Measurements from ENCODE around the gene LHX8. TPM values are rescaled to one million over a fixed set of nuclear protein-coding genes. Genes with fewer than 3 reads are reported as not detected.
"Not testable (repeated sequence)": the region's sequence is repeated elsewhere in the genome, so short reads cannot be mapped to it uniquely, and the experiment has no call there.

Gene LHX8
- total RNA-seq, 1 donor from 2014 or later, result not detected

DNA sequence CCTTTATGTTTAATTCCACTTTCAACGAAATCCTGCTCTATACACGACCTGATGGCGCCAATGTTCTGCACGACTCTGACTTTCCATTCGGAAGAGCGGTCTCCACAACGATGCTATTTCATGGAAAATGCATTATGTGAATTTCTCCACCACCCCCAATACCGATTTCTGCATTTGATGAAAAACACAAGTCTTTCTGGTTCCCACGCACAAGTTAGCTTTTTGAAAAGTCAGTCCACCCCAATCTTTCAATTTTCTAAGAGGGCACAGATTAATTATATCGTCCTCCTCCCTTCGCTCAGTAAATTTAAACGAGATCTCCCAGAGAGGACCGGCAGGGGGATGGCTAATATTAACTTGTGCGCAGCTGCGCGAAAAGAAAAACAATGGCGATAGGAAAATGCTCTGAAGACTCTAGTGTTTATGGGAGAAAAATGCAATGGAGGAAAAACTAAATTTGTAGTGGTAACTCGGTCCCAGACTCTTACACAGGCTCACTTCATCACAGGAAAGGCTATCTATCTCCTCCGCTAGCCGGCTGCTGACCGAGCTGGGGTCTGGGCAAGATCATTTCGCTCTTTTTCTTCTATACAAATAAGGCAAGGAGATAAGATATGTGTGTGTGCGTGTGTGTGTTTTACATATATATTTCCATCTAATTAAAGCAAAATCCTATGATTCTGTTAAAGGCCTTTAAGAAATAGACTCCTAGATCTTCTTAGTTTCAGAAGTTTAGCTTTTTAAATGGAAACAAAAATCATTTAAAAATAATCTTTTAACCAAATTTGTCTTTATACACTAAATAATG is 1.2 kb upstream of the LHX8 start:
- intact Hi-C loops (cut with micrococcal nuclease), result no loop called here

GRCh38 chr1:75134647-75135572 is 722 bp downstream of the LHX8 start:
- intact Hi-C loops (cut with micrococcal nuclease), result loop anchor here (5.0 kb wide), 2 partner anchors 363 to 482 kb away; no protein-coding TSS in a partner anchor

DNA sequence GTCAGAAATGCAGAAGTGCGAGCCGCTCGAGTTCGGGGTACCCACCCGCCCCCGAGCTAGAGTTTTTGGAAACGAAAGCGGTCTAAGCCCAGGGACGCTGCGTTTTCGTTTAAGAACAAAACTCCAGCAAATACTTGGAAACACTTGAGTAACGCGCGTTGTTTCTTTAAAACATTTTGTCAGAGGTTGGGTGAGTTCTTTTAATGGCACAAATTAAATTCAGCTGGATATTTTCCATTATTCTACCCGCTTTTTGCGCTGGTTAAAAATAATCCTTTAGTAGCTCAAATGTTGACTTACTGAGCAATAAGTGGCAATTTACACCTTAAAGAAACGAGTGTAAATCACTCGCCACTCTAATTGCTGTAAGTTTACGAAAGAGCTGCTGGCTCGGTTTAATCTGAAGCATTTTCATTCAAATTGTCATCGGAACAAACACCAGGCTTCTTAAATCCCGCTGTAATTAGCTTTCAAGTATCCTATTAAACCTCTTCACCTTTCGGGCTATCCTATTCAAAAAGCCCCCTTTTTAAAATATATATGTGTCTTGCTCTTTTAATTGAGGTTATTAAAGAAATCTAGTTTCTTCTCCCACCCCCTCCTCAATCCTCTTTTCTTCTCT is 1.5 kb downstream of the LHX8 start:
- intact Hi-C loops (cut with micrococcal nuclease), result loop anchor here (5.0 kb wide), 2 partner anchors 363 to 482 kb away; no protein-coding TSS in a partner anchor

DNA sequence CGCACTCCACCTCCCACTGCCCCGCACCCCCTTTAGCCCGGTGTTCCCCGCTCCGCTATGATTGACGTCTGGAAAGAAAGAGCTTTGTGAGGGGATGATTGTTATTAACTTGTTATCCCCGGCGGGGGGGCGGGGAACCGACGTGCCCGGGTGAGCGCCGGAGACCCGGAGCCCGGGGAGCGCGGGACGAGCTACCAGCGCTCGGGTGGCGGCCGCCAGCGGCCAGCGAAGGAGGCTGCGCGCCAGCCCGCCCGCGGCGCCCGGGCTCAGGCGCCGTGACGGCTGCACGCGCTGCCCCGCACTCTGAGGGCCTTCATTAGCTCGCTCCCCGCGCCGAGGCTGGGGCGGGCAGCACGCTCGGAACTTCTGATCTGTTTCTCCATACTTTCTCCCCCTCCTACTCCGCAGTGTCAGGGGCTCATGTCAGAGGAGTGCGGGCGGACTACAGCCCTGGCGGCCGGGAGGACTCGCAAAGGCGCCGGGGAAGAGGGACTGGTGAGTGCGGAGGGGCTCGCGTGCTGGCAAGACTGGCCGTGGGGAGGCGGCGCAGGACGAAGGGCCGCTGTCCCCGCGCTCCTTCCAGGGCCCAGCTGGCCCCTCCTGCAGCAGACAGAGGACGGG is 2.1 kb downstream of the LHX8 start:
- intact Hi-C loops (cut with micrococcal nuclease), result loop anchor here (5.0 kb wide), 2 partner anchors 364 to 481 kb away; no protein-coding TSS in a partner anchor

DNA sequence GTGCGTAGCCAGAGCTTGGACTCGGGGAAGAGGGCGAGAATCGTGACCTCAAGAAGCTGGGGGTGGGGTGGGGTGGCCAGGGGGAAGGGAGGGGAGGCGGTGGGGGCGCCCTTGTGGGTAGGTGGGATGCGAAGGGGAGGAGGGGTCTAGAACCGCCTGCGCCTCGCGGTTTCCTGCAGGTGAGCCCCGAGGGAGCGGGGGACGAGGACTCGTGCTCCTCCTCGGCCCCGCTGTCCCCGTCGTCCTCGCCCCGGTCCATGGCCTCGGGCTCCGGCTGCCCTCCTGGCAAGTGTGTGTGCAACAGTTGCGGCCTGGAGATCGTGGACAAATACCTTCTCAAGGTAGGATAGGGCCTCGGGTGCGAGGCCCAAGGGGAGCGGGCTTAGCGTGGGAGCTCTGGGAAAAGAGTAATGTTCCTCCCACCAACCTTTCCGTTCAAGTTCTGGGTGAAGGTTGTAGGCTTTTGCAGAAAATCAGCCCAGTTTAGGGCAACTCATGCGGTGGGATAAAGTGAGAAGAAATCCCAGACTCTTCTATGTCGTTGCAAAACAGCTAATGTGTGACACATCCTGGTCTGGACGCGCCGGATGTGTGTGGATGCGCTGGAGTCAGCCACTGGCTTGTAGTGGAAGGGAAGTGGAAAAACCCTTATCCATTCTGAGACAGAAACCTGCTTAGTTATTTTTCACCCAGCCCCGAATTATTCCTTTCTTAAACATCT is 2.9 kb downstream of the LHX8 start:
- intact Hi-C loops (cut with micrococcal nuclease), result loop anchor here (5.0 kb wide), 2 partner anchors 365 to 480 kb away; no protein-coding TSS in a partner anchor

GRCh38 chr1:75152092-75152491 is 17.9 kb downstream of the LHX8 start:
- intact Hi-C loops (cut with micrococcal nuclease), result no loop called here

GRCh38 chr1:75159154-75159553 is 25.0 kb downstream of the LHX8 start:
- intact Hi-C loops (cut with micrococcal nuclease), result no loop called here

DNA sequence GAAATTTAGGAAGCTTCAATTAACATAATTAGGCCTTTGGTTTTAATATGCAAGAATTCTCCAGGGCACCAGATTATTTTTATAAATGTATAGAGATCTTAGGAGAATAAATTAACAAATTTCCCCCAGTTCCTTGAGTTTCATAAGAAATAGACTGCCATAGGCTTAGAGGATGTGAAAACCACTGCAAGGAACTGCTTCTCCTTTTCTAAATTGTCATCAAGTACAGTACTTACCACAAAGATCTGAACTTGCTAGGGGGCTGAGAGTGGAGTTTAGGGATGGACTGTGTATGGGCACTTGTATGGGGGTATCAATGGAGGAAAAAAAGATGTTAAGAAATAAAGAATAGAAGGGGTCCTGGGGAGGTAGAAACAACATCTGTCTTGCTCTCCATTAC is 31.1 kb downstream of the LHX8 start:
- intact Hi-C loops (cut with micrococcal nuclease), result no loop called here

DNA sequence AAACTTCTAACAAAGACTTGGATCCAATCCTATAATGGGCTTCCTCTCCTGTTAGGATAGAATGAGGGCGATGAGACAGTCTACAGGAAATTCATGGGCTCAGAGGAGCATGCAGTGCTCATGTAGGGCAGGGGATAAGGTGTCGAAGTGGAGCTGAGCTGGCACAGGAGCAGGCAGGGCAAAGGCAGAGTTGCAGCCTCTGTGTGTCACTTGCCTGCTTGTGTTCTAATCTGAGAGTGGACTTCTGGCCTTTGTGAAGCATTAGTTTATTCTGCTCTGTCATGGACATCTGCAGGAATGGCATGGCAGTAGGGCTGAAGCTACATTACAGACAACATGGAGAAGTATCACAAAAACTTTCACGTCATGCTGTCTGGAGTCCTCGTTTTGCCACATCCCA is 32.6 kb downstream of the LHX8 start:
- intact Hi-C loops (cut with micrococcal nuclease), result no loop called here

- intact Hi-C loops (cut with micrococcal nuclease), result no loop called here
Measured at GRCh38 chr1:75170011-75170410, 35.8 kb downstream of the LHX8 start.

GRCh38 chr1:75170981-75171380 is 36.8 kb downstream of the LHX8 start:
- intact Hi-C loops (cut with micrococcal nuclease), result no loop called here

GRCh38 chr1:75171876-75172275 is 37.7 kb downstream of the LHX8 start:
- intact Hi-C loops (cut with micrococcal nuclease), result no loop called here

DNA sequence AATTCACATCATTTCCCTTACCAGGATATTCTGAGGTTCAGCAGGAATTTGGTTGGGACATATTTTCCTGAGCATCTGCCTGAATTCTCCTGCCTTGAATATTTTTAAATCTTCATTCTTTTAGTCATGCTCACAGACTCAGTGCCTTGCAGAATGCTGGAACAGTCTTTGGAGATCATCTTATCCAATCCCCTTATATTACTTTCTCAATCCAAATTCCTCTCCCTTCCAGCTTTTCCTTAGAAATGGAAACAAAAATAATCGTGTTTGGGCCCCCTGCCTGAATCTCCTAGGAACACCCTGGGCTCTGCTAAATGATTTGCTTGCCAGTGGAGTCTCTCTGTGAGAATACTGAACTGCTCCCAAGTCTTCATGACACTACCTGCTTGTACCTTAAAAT is 38.4 kb downstream of the LHX8 start:
- intact Hi-C loops (cut with micrococcal nuclease), result no loop called here

DNA sequence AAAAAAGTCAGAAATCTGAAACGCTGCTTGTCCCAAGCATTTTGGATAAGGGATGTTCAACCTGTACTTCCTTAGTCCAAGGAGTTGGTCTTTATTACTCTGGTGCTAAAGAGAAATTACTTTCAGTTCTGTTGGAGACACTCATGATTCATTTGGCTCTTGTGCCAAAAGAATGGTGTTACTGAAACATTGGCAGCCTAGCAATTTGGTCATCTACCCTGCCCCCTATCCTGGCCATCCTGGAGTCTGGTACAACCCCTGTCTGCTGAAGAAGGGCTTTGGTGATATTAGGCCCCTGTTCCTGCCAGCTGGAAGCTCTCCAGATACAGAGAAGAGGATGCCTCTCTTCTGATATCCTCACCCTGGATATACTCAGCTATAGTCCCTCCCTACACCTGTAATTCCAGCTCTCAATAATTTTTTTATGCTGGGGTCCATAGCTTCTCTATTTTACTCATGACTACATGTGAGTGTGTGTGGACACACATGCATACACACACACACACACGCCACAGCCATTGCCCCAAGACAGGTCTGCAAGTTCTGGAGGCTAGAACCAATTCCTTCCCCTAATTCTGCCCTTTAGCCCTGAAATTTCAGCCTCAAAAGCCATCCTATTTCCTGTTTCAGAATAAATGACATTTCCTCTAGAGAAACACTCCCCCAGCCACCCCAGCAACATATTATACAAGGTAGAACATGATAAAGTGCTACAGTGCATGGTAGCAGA is 40.0 kb downstream of the LHX8 start:
- intact Hi-C loops (cut with micrococcal nuclease), result no loop called here

GRCh38 chr1:75181214-75181955 is 47.2 kb downstream of the LHX8 start:
- intact Hi-C loops (cut with micrococcal nuclease), result not testable (repeated sequence)

GRCh38 chr1:75188892-75189291 is 54.7 kb downstream of the LHX8 start:
- intact Hi-C loops (cut with micrococcal nuclease), result no loop called here

DNA sequence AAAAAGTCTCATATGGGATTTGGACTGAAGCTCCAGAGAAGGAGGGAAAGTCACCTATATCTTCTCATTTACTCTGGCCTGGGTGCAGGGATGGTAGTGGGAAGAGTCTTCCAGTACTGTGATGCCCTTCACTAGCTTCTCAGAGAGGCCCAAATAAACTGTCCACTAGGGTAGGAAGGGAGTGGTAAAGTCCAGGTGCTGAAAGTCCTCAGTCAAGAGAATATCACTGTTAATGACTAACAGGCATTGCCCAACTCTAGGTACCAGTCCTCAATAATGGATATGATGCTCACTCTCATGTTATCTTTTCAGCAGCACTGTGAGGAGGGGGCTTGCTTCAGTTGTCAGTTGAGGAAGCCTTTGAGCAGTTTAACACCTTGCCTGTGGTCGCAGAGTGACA is 64.0 kb downstream of the LHX8 start:
- intact Hi-C loops (cut with micrococcal nuclease), result no loop called here

DNA sequence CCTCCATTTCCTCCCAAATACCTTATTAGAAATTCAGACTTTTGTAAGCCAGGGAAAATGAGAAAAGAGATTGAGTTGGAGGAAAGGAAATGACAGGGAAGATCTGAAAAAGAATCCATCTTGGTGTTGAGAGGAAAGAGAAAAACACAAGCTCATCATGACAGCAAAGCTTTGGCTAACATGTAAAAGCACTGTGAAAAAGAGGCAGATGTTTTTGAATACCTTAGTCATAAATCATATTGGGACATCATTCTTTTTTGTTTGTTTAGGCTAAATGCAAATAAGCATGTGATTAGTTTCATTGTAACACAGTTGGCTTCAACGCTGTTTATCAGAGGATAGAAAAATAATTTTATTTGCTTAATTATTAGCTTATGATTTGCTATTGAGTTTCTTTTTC is 64.6 kb downstream of the LHX8 start:
- intact Hi-C loops (cut with micrococcal nuclease), result no loop called here

- intact Hi-C loops (cut with micrococcal nuclease), result loop anchor here (1.0 to 5.0 kb wide), 2 partner anchors 430 to 1365 kb away; no protein-coding TSS in a partner anchor
Measured at GRCh38 chr1:75202751-75203150, 68.6 kb downstream of the LHX8 start.
